Measurements from ENCODE around the gene AS3MT.
A peak's percentile ranks its signal among the peaks of the same experiment; 100 is the strongest.

DNA sequence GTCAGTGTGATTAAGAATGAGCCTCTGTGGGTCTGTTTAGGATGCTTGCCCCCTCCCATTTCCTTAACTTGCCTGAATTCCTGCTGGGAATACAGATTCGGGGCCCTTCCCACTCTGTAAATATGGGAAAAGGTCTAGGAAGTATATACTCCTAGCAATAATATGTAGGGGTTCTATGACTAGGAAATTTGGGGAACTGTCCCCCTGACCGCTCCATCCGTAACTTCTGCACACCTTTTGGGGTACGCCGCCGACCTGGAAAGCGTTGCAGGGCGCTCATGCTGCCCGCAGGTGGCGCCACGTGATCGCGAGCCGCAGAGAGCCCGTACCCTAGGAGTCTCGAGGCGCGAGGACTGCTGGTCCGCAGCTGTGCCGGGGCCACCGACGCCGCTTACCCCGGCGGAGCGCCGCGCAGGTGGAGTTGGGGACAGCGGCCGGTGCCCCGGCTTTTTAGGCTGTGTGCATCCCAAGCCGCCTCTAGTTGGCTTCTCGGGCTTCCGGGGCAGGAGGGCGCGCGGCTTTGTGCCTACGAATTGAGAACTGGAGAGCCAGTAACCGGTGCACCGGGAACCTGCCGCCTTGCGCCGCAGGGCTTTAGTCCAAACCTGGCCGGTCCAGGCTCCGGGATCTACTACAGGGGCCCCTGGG, 48.2 kb downstream of the AS3MT start:
- TF ChIP-seq POLR2A (IDR thresholded peaks at IDR 0.05), result no peak
- TF ChIP-seq, protein P1, sequence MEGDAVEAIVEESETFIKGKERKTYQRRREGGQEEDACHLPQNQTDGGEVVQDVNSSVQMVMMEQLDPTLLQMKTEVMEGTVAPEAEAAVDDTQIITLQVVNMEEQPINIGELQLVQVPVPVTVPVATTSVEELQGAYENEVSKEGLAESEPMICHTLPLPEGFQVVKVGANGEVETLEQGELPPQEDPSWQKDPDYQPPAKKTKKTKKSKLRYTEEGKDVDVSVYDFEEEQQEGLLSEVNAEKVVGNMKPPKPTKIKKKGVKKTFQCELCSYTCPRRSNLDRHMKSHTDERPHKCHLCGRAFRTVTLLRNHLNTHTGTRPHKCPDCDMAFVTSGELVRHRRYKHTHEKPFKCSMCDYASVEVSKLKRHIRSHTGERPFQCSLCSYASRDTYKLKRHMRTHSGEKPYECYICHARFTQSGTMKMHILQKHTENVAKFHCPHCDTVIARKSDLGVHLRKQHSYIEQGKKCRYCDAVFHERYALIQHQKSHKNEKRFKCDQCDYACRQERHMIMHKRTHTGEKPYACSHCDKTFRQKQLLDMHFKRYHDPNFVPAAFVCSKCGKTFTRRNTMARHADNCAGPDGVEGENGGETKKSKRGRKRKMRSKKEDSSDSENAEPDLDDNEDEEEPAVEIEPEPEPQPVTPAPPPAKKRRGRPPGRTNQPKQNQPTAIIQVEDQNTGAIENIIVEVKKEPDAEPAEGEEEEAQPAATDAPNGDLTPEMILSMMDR (IDR thresholded peaks at IDR 0.05 in 8 of 11, conservative IDR thresholded peaks at IDR 0.05 in 3 of 11), result peak; percentile 92 to 98 (median 96)
- peak in 2 of 3 donors; percentile 42 to 53 for TF ChIP-seq POLR2AphosphoS5 (IDR thresholded peaks at IDR 0.05)

All from spleen (tissue), 7 donors.